Activated CD4-positive, alpha-beta T cell treated with anti-CD3 and anti-CD28 coated beads, Interleukin-2, amount 50 U/mL, for 48 hours (primary cell): ENCODE data around the gene MLH1.
A peak's percentile ranks its signal among the peaks of the same experiment; 100 is the strongest.

Experiments used
- DNase-seq, 2 experiments: peaks; one replicate each; pipeline ENCODE4 v3.0.0-alpha.2; 2020

Gene MLH1

DNA sequence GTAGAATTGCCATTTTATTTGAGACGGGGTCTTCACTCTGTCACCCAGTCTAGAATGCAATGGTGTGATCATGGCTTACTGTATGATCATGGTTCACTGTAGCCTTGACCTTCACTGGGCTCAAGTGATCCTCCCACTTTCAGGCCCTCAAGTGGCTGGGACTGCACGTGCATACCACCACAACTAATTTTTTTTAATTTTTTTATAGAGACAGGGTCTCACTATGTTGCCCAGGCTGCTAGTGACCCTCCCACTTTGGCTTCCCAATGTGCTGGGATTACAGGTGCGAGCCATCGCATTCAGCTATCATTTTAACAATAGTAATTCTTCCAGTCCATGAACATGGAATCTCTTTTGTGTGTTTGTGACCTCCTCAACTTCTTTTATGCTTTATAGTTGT, 12.3 kb upstream of the MLH1 start:
- DNase-seq = no peak

- no peak for DNase-seq
These were observed 5.0 kb upstream of the MLH1 start for GRCh38 chr3:36988356-36988755.

- DNase-seq = no peak
These were observed 4.3 kb upstream of the MLH1 start for GRCh38 chr3:36989005-36989404.

DNA sequence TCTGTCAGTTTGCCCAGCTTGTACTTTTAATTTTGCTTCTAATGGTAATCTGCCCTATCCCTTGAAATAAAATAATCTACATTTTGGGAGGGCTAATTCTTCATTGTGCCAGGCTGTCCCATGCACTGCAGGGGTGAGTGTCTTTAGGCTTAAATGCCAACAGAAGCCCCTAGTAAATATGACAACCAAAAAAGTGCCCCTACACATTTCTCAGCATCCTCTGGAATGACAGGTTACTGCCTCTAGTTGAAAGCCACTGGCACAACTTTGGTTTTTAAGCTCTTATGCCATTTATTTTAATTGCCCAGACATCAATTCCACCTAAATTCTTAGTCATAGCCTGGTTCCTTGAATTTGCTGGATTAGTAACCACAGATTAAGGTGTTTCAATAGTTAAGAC, 3.8 kb upstream of the MLH1 start:
- no peak for DNase-seq

- DNase-seq = peak; percentile 37 to 58
These were observed 2.2 kb upstream of the MLH1 start for GRCh38 chr3:36991147-36991546.

DNA sequence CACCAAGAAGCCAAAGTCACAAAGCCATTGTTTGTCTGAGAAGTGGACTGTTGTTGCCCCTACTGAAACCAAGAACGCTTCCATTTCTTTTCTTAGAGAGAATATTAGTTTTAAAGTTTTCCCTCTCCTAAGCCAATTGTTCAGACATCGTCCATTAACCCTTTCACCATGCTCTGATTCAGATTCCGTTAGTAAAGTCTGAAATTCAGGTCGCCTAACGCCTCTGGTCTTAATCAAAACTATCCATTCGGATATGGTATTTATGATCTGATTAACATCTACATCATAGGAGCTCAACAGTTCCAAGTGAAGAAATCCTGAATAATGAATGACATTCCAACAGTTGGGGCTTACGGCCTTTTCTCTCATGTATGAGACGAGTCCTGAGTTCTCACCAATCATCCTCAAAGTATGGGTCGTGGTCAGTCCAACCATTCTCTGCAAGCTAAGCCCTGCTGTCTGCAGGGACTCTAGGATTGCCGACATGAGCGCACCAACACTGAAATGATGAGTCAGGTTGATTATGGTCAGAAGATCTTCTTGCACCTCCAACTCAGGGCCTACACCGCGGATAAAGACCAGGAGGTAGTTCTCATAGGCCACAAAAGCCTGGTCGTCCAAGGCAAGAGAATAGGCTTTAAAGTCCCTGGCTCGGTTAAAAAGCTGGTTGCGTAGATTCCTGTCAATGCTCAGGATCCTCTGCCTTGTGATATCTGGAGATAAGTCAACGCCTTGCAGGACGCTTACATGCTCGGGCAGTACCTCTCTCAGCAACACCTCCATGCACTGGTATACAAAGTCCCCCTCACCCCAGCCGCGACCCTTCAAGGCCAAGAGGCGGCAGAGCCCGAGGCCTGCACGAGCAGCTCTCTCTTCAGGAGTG, 1.2 kb upstream of the MLH1 start:
- DNase-seq = peak; percentile 24 to 40

DNA sequence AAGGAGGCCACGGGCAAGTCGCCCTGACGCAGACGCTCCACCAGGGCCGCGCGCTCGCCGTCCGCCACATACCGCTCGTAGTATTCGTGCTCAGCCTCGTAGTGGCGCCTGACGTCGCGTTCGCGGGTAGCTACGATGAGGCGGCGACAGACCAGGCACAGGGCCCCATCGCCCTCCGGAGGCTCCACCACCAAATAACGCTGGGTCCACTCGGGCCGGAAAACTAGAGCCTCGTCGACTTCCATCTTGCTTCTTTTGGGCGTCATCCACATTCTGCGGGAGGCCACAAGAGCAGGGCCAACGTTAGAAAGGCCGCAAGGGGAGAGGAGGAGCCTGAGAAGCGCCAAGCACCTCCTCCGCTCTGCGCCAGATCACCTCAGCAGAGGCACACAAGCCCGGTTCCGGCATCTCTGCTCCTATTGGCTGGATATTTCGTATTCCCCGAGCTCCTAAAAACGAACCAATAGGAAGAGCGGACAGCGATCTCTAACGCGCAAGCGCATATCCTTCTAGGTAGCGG, 452 bp upstream of the MLH1 start, which contains the start of gene EPM2AIP1:
Gene EPM2AIP1 (minus strand): TSS at position 326 of the 520 bp plus-strand sequence. CDS start 54 bp downstream, at position 272.
- DNase-seq = no peak

DNA sequence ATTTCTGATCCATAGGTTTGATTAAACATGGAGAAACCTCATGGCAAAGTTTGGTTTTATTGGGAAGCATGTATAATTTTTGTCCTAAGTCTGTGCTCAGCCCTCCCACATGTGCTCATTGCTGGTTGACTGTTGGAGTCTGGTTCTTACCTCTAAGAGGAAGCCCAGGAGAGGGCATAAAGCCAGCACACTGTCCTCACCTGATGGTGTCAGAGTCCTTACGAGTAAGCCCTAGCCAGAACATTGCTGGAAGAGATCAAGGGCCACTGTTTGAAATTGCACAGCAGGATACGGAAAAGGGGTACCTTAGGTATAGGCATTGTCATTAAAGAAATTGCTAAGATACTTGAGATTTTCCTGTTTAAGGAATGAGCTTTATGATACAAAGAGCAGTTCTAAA, 21.3 kb downstream of the MLH1 start:
- DNase-seq = no peak

- no peak for DNase-seq
These were observed 22.3 kb downstream of the MLH1 start for GRCh38 chr3:37015642-37016041.

GRCh38 chr3:37016903-37017302, 23.6 kb downstream of the MLH1 start:
- DNase-seq = no peak

DNA sequence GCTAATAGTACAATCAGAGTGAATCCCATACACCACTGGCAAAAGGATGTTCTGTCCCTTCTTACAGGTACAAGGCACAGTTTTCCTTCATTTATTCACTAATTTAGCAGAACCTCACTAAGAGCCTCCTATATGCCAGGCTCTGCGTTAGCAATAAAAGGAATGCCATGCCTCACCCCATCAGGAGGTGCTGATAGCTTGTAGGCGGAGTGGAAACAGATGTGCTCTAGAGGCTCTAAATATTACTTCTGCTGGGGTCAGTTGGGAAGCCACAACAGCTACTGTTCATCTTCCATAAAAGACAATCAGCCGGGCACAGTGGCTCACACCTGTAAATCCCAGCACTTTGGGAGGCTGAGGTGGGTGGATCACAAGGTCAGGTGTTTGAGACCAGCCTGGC, 24.4 kb downstream of the MLH1 start:
- DNase-seq = no peak

GRCh38 chr3:37024092-37024491, 30.8 kb downstream of the MLH1 start:
- DNase-seq = no peak

DNA sequence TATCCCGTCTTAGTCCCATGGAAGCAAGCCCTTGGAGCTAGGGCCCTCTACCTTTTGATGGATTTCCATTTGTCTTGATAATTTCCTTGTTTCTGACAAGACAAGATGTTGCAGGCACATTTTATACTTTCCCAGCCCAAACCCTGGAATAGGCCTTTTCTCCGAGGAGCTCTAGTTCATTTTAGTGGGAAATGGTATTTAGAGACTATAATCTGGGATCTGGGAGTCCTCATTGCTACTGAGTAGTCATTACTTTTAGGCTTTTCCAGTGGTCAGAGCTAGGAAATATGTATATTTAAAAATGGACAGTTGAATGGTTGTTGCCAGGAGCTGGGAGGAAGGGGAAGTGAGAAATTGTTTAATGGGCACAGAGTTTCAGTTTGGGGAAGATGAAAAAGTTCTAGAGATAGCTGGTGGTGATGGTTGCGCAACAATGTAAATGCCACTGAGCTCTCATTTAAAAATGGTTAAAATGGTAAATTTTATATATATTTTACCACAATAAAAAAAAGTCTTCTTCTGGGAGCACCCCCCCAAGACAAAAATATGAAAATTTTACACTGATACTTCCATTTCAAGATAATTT, 31.6 kb downstream of the MLH1 start:
- no peak for DNase-seq

DNA sequence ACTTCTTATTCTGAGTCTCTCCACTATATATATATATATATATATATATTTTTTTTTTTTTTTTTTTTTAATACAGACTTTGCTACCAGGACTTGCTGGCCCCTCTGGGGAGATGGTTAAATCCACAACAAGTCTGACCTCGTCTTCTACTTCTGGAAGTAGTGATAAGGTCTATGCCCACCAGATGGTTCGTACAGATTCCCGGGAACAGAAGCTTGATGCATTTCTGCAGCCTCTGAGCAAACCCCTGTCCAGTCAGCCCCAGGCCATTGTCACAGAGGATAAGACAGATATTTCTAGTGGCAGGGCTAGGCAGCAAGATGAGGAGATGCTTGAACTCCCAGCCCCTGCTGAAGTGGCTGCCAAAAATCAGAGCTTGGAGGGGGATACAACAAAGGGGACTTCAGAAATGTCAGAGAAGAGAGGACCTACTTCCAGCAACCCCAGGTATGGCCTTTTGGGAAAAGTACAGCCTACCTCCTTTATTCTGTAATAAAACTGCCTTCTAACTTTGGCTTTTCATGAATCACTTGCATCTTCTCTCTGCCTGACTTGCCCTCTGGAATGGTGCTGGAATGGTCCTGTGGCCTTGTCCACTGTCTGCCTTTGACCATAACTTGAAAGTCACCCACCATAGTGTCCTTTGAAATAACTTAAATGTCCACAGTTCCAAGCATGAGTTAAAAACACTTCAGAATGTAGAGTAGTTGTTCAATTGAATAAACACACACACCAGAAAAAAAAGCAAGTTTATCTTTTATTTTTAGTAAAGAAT, 32.4 kb downstream of the MLH1 start:
- DNase-seq = no peak

- no peak for DNase-seq
These were observed 33.5 kb downstream of the MLH1 start for GRCh38 chr3:37026851-37027250.

- no peak for DNase-seq
These were observed 35.0 kb downstream of the MLH1 start for GRCh38 chr3:37028329-37028728.

DNA sequence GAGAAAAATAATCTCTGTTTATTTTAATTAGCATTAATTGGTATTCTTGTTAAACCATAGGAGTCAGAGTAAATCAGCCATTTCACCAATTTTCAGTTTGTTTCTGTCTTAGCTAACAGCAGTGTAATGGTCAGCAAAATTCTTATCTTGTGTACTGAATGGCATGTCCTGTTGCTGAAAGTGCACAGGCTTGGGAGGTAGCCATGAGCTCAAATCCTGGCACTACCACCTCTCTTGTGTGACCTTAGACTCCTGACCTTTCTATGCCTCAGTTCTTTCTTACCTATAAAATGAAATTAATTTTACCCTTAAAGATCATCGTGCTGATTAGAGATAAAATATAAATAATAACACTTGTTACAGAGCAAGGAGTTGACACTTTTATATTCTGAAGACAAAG, 35.8 kb downstream of the MLH1 start:
- DNase-seq = no peak

GRCh38 chr3:37029516-37030163, 36.3 kb downstream of the MLH1 start:
- no peak for DNase-seq

DNA sequence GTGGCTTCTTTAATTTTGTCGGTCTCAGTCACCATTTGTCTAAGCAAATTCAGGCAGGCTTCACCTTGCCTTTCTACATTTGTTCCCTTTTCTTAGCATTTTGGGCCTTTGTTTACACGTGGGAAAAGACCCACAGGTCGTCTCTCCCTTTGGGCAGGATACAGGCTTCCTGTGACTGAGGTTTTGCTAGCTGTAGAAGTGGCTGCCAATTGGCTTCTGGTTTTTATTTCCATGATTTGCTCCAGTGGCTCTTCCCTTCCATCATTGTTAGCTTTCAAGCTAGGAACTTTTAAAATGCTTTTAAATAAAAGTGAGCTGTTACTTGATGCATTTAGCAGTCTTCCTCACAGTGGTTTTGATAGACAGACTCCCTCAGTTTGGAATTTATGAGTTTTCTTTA, 37.3 kb downstream of the MLH1 start:
- no peak for DNase-seq

DNA sequence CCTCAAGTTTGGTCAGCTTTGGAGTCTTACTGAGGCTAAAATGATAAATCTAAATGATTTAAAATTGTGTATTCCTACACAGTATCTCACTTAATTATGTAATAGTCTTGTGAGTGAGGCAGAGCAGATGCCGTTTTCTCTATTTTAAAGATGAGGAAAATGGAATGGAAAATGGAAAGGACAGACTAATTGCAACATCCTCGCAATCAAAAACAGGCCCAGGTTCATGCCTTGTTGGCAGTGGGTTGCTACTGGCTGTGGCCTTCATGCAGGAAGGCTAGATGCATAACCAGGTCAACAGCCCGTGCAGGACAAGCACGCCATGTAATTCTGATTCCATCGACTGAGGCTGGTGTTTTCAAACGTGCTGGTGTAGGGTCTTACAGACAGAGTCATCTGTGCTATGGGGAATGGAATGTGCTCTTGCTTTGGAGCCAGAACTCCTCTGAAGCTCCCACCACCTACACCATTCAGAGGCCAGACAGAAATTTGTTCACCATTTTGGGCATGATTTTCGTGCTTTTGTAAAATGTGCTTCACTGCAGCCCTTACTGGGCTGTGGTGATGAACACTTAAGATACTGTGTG, 37.9 kb downstream of the MLH1 start:
- no peak for DNase-seq

DNA sequence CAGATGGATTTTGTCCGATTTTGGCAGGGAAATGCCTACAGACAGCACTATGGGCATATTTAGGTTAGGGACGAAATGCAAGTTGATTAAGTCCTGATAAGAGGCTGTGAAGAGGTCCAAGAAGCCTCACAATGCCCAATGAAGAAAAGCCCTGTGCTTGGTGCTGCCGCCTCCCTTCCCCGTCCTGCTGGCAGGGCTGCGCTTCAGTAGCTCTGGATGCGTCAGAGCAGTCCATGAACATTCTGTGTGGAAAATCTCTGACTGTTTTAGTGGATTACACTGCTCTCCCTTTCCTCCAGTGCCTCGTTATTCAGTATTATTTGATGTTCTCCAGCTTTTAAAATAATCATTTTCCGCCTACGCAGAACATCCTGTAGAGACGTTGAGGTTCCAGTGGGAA, 39.6 kb downstream of the MLH1 start:
- DNase-seq = no peak

DNA sequence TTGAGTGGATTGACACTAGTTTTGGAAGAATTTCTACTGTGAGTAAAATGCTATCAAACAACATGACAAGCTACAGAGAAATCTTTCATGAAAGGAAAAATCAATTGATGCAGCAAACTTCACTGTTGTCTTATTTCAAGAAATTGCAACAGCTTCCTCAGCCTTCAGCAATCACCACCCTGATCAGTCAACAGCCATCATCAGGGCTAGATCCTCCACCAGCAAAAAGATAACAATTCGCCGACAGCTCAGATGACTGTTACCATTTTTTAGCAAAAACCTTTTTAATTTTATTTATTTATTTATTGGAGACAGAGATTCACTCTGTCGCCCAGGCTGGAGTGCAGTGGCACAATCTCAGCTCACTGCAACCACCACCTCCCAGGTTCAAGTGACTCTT, 44.0 kb downstream of the MLH1 start:
- no peak for DNase-seq
